Thyroid gland (tissue), 4 donors: Measurements from ENCODE around the gene COL4A1.

Experiments
- POLR2A ChIP-seq, 2 donors: fragments of 450-650 bp; IDR thresholded peaks; one replicate each; pipeline ENCODE4 v1.6.1; 2017; ENCODE audit warnings: antibody characterized with exemption in 2 of 2, mild to moderate bottlenecking in 2 of 2, moderate library complexity in 1 of 2
- TF ChIP-seq, protein P1 (sequence below), 6 experiments: fragments of 200-600 bp in 3 of 6; fragments of 450-650 bp in 3 of 6; sonication (generic) in 3 of 6; IDR thresholded peaks; one replicate each; pipeline ENCODE4 v1.5.1; 2016 to 2019; ENCODE audit warnings: antibody characterized with exemption in 6 of 6, mild to moderate bottlenecking in 2 of 6, inconsistent platforms in 1 of 6, moderate library complexity in 1 of 6

DNA sequence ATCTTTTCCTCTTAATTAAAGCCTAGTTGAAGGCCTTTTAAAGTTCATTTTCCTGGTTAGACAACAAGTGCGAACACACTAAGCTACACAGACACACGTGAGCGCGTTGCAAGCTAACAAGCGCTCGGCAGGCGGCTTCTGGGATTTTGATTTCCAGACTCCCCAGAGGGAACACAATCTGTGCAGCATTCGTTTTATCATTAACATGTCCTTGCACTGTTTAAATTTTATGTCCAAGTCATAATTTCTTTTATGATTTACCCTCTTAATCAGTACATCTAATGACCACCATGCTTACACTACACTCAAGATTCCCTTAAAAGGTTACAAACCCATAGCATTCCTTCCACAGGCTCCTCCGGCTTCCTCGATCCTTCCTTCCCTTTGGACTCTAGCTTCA is 16.8 kb downstream of the COL4A1 start:
- TF ChIP-seq, protein P1, sequence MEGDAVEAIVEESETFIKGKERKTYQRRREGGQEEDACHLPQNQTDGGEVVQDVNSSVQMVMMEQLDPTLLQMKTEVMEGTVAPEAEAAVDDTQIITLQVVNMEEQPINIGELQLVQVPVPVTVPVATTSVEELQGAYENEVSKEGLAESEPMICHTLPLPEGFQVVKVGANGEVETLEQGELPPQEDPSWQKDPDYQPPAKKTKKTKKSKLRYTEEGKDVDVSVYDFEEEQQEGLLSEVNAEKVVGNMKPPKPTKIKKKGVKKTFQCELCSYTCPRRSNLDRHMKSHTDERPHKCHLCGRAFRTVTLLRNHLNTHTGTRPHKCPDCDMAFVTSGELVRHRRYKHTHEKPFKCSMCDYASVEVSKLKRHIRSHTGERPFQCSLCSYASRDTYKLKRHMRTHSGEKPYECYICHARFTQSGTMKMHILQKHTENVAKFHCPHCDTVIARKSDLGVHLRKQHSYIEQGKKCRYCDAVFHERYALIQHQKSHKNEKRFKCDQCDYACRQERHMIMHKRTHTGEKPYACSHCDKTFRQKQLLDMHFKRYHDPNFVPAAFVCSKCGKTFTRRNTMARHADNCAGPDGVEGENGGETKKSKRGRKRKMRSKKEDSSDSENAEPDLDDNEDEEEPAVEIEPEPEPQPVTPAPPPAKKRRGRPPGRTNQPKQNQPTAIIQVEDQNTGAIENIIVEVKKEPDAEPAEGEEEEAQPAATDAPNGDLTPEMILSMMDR (IDR thresholded peaks at IDR 0.05) = no peak
- no peak for TF ChIP-seq POLR2A (IDR thresholded peaks at IDR 0.05)
